ENCODE results near the gene SLC4A11.

SLC4A11 gene

DNA sequence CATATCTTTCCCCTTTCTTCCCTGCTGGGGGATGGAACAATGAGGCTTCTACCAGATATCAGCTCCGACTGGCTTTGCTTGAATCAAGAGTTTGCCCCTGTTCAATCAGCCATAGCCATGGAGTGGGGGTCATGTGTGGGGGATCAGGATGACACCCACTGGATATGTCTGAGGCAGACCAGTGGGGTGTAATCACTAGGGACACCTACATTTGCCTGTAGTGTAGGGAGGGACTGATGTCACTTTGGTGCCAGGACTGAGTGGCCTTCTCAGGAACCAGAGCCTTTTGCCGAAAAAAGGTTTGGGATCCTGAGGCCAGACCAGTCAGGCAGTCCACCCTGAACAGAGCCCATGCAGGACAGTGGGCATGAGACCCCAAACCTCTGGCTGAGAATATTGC is 28.6 kb downstream of the SLC4A11 start:
- Mint-ChIP-seq H3K27ac (peak overlapping the region; percentile 15), H3K27me3 (ENCODE audit: low read depth) (no peaks in the 10 kb centered on the region), H3K4me3 (peak overlapping the region; percentile 90), H3K4me1 (ENCODE audit: low read depth) (peaks cover 12% of the 10 kb centered on the region), H3K9me3 (no peaks in the 10 kb centered on the region), H3K36me3 (ENCODE audit: low read depth) (peaks cover 10% of the 10 kb centered on the region)
- DNase-seq (ENCODE audit: low spot score): no peak

DNA sequence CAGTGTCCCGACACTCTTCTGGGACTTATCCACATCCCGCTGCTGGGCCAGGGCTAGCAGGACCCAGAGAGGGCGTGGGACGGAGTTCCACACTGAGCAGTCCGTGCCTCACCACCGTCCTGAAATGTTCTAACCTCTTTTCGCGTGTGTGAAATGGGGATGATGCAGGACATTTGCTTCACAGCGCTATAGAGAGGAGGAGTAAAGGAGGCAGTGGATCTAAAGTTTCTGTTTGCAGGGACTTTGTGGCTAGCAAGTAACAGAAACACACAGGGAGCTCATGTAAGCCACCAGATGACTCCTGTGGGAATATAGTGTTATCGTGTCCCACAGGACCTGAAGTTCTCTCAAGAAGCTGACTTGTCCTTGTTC is 29.1 kb downstream of the SLC4A11 start:
- Mint-ChIP-seq H3K4me3 (peak overlapping the region; percentile 90), H3K36me3 (ENCODE audit: low read depth) (peaks cover 10% of the 10 kb centered on the region), H3K9me3 (no peaks in the 10 kb centered on the region), H3K27ac (peak overlapping the region; percentile 95), H3K4me1 (ENCODE audit: low read depth) (peaks cover 12% of the 10 kb centered on the region), H3K27me3 (ENCODE audit: low read depth) (no peaks in the 10 kb centered on the region)
- DNase-seq (ENCODE audit: low spot score): no peak

DNA sequence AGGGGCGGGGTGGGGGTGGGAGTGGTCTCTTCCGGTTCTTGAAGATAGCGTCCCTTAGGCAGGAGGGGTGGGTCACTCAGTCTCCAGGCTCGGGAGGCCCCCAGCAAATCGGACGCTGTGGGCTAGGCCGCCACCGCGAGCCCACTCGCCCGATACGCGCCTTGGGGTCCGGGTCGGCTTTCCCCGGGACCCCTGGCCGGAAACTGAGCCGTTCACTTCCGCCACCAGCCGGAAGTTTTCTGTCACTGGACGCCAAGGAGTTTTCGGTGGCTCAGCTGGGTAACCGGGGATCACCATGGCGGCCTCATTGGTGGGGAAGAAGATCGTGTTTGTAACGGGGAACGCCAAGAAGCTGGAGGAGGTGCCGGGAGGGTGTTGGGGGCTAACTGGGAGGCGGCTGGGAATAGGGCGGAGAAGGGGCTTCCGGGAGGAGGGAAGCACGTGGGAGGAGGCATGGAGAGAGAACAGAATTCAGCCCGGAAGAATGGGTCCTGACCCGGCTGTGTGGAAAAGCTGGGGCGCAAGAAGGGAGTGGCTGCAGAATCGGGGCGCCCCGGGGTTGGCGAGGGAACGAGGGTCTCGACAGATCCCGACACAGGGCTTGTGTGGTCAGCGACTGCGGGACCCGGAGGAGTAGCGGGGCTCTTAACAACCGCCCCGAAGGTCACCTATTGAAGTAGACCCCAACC is 29.6 kb downstream of the SLC4A11 start, which contains the start of gene ITPA:
Gene ITPA, plus strand, starts transcription at position 242 of the 689 bp plus-strand sequence. Its CDS starts 54 bp downstream, at position 296.
- Mint-ChIP-seq H3K36me3 (ENCODE audit: low read depth) (peaks cover 10% of the 10 kb centered on the region), H3K4me3 (peak within 1 kb of the TSS; percentile 90), H3K27ac (peak within 1 kb of the TSS; percentile 95), H3K9me3 (no peaks in the 10 kb centered on the region), H3K4me1 (ENCODE audit: low read depth) (peaks cover 14% of the 10 kb centered on the region), H3K27me3 (ENCODE audit: low read depth) (no peaks in the 10 kb centered on the region)
- peak; percentile 62 for DNase-seq (ENCODE audit: low spot score)

DNA sequence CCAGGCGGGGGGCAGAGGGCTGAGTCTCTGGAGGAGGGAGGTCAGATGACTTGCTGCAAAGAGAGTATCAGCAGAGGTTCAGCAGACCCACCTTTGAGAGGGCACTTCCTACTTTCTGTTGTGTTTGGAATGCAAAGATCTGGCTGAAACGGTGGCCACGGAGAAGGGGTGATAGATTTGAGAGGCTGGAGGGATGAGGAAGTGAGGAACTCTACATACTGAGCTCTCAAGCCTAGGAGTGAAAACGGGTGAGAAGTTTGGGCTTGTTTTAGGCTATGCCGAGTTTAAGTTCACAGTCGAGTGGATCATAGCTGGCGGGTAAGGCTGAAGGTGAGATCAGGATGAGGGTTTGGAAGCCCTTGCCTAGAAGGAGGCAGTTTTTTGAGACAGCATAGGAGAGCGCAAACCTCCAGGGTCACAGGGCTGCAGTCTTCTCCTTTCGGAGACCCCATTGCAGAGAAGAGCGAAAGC is 30.2 kb downstream of the SLC4A11 start:
- H3K4me1 Mint-ChIP-seq (ENCODE audit: low read depth): peaks cover 14% of the 10 kb centered on the region
- peak overlapping the region; percentile 91 for H3K27ac Mint-ChIP-seq
- no peaks in the 10 kb centered on the region for H3K27me3 Mint-ChIP-seq (ENCODE audit: low read depth)
- peak overlapping the region; percentile 90 for H3K4me3 Mint-ChIP-seq
- no peak for DNase-seq (ENCODE audit: low spot score)
- peaks cover 6% of the 10 kb centered on the region for H3K36me3 Mint-ChIP-seq (ENCODE audit: low read depth)
- no peaks in the 10 kb centered on the region for H3K9me3 Mint-ChIP-seq

DNA sequence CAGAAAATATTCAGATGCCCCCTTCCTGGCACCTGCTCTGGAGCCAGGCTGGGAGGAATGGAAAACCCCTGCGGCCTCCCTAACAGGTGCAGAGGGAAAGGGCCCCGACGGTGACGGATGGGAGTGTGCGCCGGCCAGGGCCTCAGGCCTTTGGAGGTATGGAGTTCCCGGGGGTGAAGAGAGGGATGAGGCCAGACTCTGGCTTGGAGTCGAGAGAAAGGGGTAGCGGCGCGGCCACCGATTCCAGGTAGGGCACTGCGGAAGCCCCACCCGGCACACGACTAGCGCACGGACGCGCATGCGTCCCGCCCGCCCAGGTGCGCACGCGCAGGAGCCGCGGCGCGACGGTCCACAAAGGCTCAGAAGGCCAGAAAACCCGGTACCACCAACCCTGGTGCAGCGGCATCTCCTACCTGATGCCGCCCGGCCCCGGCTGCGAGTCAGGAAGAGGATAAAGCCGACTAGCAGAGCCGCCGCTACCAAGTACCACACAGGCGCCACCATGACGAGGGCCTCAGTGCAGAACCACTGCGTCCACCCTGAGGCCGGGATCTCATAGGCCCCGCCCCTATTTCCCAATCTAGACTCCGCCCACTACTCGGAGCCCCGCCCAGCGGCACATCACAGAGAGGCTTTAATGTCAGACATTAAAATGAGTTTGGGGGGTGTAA is 34.7 kb downstream of the SLC4A11 start, which contains the start of gene DDRGK1:
Gene DDRGK1, minus strand, starts transcription at position 559 of the 671 bp plus-strand sequence. Its CDS starts 55 bp downstream, at position 504.
- Mint-ChIP-seq H3K9me3 (no peaks in the 10 kb centered on the region), H3K4me1 (ENCODE audit: low read depth) (peaks cover 14% of the 10 kb centered on the region), H3K36me3 (ENCODE audit: low read depth) (peaks cover 22% of the 10 kb centered on the region), H3K27ac (peak within 1 kb of the TSS; percentile 97), H3K27me3 (ENCODE audit: low read depth) (no peaks in the 10 kb centered on the region), H3K4me3 (peak within 1 kb of the TSS; percentile 98)
- DNase-seq (ENCODE audit: low spot score): peak; percentile 88

DNA sequence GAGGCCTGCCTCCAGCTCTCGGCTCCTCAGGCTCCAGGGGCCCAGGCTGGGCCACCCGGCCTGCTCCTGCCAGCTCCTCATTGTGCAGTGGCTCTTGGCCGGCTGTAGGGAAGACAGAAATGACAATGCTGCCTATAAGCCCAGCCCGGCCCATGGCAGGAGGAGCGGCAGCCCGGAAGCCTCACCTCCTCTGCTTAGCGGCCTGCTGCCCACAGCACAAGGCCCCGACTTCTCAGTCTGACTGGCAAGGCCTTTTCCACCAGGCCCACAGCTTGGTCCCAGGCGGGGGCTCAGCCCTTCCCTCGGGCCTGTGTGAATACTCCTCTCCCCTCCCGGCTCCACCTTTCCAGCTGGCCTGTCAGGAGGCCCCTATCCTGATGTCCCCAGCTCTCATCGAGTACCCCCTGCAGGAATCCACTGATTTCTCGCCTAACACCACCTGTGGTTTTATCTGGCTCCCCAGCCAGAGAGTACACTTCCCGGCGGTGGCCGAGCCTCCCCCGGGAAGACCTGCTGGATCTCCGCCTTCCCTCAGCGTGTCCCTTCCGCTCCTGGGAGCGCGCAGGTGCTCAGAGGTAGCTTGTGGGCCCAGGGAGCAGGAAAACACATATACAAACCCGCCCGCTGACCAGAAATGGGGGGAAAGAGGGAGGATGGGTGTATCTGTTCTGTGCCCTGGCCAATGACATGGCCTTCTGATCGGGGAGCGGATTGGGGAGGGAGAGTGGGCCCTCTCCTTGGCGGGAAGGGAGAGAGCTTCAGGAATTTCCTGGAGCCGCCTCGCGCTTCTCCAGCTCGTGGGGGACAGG is 35.5 kb downstream of the SLC4A11 start:
- H3K27me3 Mint-ChIP-seq (ENCODE audit: low read depth): no peaks in the 10 kb centered on the region
- H3K36me3 Mint-ChIP-seq (ENCODE audit: low read depth): peaks cover 29% of the 10 kb centered on the region
- peak overlapping the region; percentile 98 for H3K4me3 Mint-ChIP-seq
- H3K27ac Mint-ChIP-seq: peak overlapping the region; percentile 97
- H3K4me1 Mint-ChIP-seq (ENCODE audit: low read depth): peaks cover 8% of the 10 kb centered on the region
- DNase-seq (ENCODE audit: low spot score): peak; percentile 23
- H3K9me3 Mint-ChIP-seq: no peaks in the 10 kb centered on the region

DNA sequence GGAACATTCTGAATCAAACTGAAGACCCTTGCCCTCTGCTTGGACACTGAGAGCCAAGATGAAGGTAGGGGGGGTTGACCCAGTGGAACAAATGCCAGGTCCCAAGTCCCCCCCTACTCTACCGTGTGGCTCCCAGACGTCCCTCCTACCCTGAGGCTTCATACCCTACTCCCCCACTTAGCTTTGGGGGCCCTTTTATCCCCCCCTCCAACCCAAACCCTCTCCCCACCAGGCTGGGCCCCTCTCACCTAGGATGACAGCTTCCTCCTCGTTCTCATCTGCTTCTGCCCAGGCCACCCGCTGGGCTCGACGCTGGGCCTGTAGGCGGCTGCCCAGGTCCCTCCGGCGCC is 36.0 kb downstream of the SLC4A11 start:
- Mint-ChIP-seq H3K36me3 (ENCODE audit: low read depth) (peaks cover 29% of the 10 kb centered on the region), H3K4me1 (ENCODE audit: low read depth) (peaks cover 7% of the 10 kb centered on the region), H3K4me3 (no peak overlapping the region), H3K27ac (no peak overlapping the region), H3K27me3 (ENCODE audit: low read depth) (no peaks in the 10 kb centered on the region), H3K9me3 (no peaks in the 10 kb centered on the region)
- no peak for DNase-seq (ENCODE audit: low spot score)

DNA sequence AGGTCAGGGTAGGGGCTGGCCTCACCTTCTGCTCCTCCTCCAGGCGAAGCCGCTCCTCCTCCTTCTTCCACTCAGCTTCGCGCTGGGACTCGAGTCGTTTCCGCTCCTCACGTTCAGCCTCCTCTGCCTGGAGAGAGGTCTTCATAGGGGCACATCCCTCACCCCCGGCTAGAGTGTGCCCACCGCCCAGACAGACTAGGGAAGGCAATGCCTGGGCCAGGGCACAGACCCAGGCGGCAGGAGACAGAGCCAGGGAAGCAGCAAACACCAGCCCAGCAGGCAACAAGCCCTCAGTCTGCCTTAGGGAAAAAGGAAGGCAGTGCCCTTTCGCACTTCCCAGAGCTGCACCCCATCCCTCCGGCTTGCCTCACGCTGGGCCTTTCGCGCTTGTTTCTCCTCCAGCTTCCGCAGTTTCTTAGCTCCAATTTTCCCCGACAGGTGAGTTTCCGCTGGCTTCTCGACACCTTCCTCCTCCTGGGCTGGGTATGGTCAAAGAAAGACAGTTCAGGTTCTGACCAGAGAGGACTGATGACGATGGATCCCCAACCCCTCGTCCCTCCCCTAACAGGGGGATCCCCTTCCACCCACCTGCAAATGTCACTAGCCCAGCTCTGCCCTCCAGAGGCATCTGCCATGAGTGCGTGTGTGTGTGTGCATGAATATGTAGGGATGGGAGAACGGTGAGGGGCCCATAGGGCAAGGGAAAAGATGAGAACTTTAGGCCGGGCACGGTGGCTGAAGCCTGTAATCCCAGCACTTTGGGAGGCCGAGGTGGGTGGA is 38.8 kb downstream of the SLC4A11 start:
- Mint-ChIP-seq H3K36me3 (ENCODE audit: low read depth) (peaks cover 42% of the 10 kb centered on the region), H3K9me3 (no peaks in the 10 kb centered on the region), H3K27me3 (ENCODE audit: low read depth) (no peaks in the 10 kb centered on the region), H3K27ac (no peak overlapping the region), H3K4me3 (no peak overlapping the region), H3K4me1 (ENCODE audit: low read depth) (peaks cover 7% of the 10 kb centered on the region)
- no peak for DNase-seq (ENCODE audit: low spot score)

DNA sequence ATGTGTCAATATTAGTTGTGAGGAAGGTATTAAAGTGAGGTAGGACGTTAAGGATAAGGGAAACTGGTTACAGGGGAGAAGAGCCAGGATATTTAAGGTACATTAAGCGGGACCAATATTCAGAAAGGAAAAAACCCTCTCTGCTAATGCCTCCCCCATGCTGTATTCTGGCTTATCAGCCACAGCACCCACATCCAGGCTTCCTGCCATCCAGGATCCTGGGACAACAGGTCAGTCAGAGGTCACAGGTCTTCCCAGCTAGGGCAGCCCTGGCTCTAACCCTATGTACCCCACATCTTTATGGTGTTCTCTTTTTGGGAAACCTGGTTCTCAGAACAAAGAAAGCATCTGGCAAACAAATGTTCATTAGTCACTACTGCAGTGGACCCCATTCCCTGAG is 39.8 kb downstream of the SLC4A11 start:
- Mint-ChIP-seq H3K4me3 (no peak overlapping the region), H3K4me1 (ENCODE audit: low read depth) (peaks cover 6% of the 10 kb centered on the region), H3K9me3 (no peaks in the 10 kb centered on the region), H3K27me3 (ENCODE audit: low read depth) (no peaks in the 10 kb centered on the region), H3K27ac (no peak overlapping the region), H3K36me3 (ENCODE audit: low read depth) (peaks cover 43% of the 10 kb centered on the region)
- DNase-seq (ENCODE audit: low spot score): no peak

DNA sequence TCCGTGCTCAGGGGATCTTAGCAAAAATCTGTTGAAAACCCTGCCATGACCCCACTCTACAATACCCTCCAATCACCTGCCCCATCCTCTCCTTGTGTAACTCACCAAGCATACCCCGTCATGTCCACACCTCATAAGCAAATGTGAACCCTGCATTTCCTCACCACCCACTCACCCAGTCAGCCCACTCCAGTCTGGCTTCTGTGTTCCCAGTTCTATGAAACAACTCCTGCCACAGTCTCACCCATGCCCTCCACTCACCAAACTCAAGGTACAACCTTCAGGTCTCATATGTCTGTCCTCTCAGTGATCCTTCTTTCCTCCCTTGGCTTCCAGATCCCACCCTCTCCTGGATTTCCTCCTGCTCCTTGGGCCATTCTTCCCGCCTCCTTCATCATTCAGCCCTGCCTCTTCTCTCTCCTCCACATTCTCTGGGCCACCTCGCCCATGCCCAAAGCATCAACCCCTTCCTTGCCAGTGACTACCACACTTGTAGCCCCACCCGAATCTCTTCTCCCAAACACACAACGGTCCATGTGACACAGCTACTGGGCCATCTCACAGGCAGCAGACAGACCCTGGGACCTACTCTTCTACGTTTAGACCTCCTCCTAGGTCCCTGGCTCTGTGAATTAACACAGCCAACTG is 43.3 kb downstream of the SLC4A11 start:
- no peaks in the 10 kb centered on the region for H3K27me3 Mint-ChIP-seq (ENCODE audit: low read depth)

DNA sequence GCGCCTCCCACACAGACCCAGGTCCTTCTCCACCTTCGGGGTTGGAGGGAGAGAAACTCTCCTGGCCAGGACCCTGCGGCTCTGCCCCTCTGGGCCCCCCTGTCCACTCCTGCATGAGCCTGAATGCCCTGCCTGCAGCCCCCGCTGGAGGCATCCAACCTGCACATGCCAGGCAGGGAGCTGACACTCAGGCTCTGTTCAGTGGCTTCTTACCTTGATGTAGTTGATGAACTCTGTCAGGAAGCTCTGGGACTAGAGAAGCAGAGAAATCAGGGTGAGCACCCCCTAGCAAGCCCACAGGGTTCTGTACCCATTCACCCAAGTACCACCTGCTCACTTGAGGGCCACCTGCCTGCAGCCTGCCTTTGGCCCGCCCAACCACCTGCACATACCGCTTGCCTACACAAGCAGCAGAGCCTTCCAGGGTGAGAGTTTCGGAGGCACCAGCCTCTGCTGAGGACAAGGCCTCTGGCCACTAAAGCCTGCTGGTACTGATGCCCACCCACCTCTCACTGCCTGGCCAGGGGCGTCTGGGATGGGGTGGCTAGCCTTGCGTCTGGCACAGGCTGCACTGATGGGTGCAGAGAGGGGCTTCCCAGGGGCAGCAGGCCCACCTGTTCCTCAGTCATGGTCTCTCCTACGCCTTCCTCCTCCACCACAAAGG is 44.2 kb downstream of the SLC4A11 start:
- Mint-ChIP-seq H3K27ac (peak overlapping the region; percentile 35), H3K27me3 (ENCODE audit: low read depth) (no peaks in the 10 kb centered on the region), H3K4me3 (no peak overlapping the region), H3K9me3 (no peaks in the 10 kb centered on the region), H3K36me3 (ENCODE audit: low read depth) (peaks cover 50% of the 10 kb centered on the region), H3K4me1 (ENCODE audit: low read depth) (no peaks in the 10 kb centered on the region)
- DNase-seq (ENCODE audit: low spot score): no peak

More for the DNA sequence above, 43.3 kb downstream of the SLC4A11 start:
- Mint-ChIP-seq H3K4me1 (ENCODE audit: low read depth) (no peaks in the 10 kb centered on the region), H3K4me3 (no peak overlapping the region), H3K9me3 (no peaks in the 10 kb centered on the region), H3K36me3 (ENCODE audit: low read depth) (peaks cover 53% of the 10 kb centered on the region), H3K27ac (no peak overlapping the region)
- DNase-seq (ENCODE audit: low spot score): no peak

DNA sequence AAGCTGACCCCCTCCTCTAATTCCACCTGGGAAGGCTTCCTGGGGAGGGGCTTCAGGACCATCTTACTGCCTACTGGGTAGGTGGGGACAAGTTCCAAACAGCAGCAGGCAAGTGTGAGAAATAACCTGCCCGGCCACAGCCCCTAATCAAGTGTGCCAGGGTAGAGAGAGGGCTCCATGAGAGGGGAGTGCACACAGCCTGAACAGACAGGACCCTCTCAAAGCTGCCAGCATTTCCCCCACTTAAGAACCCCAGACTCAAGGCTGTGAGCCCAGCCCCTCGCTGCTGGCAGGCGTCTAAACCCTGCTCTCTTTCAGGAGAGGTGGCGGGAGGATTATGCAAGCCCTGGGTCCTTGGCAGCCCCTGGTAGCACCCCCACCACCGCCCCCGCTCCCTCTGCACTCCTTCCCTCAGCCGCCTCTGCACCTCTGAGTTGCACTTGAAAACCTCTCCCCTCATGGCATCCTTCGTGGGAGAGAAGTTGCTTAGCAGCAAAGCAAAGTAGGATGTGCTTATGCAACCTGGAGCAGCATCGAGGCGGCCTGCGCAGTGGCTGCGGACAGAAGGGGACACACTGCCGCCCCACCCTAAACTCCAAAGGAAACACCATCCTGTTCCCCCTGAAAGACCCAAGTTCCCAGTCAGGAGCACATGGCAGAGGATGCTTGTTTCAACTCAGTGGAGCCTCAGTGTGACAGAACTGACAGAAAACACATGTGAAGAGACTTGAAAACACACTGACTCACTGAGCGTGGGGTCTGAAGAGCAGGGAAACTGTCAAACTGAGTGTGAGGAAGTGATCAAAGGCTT is 45.0 kb downstream of the SLC4A11 start:
- Mint-ChIP-seq H3K9me3 (no peaks in the 10 kb centered on the region), H3K27ac (no peak overlapping the region), H3K36me3 (ENCODE audit: low read depth) (peaks cover 50% of the 10 kb centered on the region), H3K27me3 (ENCODE audit: low read depth) (no peaks in the 10 kb centered on the region), H3K4me3 (no peak overlapping the region), H3K4me1 (ENCODE audit: low read depth) (no peaks in the 10 kb centered on the region)
- no peak for DNase-seq (ENCODE audit: low spot score)
